COLO829 (cell line): Measurements from ENCODE around the gene SCAF1.

Source experiments
- DNase-seq: peaks from one replicate; pipeline ENCODE4 v3.0.0; 2012; ENCODE audit warnings: low spot score

Gene SCAF1

GRCh38 chr19:49685845-49686332 lies 43.9 kb downstream of the SCAF1 start:
- no peak for DNase-seq

GRCh38 chr19:49686503-49687088 lies 44.6 kb downstream of the SCAF1 start:
- no peak for DNase-seq

- no peak for DNase-seq
Observed at GRCh38 chr19:49687150-49687549, 45.1 kb downstream of the SCAF1 start.

GRCh38 chr19:49687566-49688316 lies 45.7 kb downstream of the SCAF1 start:
- DNase-seq = no peak

GRCh38 chr19:49688531-49689132 lies 46.6 kb downstream of the SCAF1 start:
- DNase-seq = no peak

- no peak for DNase-seq
Observed at GRCh38 chr19:49689133-49690078, 47.4 kb downstream of the SCAF1 start, which contains the start of gene ADM5. ADM5 (plus strand) TSS chr19:49689594; CDS start chr19:49689838, 244 bp downstream.

GRCh38 chr19:49690079-49690655 lies 48.2 kb downstream of the SCAF1 start:
- DNase-seq = no peak

GRCh38 chr19:49690656-49691242 lies 48.7 kb downstream of the SCAF1 start, which contains the start of gene CPT1C:
CPT1C (plus strand) TSS chr19:49691116; CDS start chr19:49692253, 1,137 bp downstream.
- no peak for DNase-seq

GRCh38 chr19:49691243-49692146 lies 49.5 kb downstream of the SCAF1 start:
- DNase-seq = no peak

GRCh38 chr19:49692147-49692506 lies 50.1 kb downstream of the SCAF1 start:
- DNase-seq = no peak

- DNase-seq = no peak
Observed at GRCh38 chr19:49696115-49696514, 54.1 kb downstream of the SCAF1 start.

GRCh38 chr19:49696865-49697264 lies 54.9 kb downstream of the SCAF1 start:
- no peak for DNase-seq

- DNase-seq = no peak
Observed at GRCh38 chr19:49699364-49699763, 57.4 kb downstream of the SCAF1 start.

GRCh38 chr19:49700563-49700962 lies 58.6 kb downstream of the SCAF1 start:
- DNase-seq = no peak

- no peak for DNase-seq
Observed at GRCh38 chr19:49701271-49701786, 59.3 kb downstream of the SCAF1 start.

- no peak for DNase-seq
Observed at GRCh38 chr19:49704888-49705642, 63.1 kb downstream of the SCAF1 start.

GRCh38 chr19:49705919-49706318 lies 63.9 kb downstream of the SCAF1 start:
- no peak for DNase-seq
